Measurements from ENCODE around the gene FYB1.

GRCh38 chr5:39159811-39160490, 59.4 kb downstream of the FYB1 start:
- TF ChIP-seq EZH2 (IDR thresholded peaks at IDR 0.05) (no peak), POLR2AphosphoS5 (IDR thresholded peaks at IDR 0.05; ENCODE audit: borderline replicate concordance, low read depth, low read length) (no peak), FOXP2 (optimal IDR thresholded peaks at IDR 0.05; ENCODE audit: control extremely low read depth, extremely low read length, insufficient read depth) (no peak)
